ENCODE data around the gene MARS1. TPM values are rescaled to one million over a fixed set of nuclear protein-coding genes. Genes with fewer than 3 reads are reported as not detected.

The MARS1 gene
- polyA plus RNA-seq, 1 donor = 81.9 TPM

DNA sequence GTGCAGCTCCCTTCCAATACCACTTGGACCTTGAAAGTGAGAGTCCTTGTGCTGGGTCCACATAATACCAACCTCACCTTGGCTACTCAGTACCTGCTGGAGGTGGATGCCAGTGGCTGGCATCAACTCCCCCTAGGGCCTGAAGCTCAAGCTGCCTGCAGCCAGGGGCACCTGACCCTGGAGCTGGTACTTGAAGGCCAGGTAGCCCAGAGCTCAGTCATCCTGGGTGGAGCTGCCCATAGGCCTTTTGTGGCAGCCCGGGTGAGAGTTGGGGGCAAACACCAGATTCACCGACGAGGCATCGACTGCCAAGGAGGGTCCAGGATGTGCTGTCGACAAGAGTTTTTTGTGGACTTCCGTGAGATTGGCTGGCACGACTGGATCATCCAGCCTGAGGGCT, 38.5 kb upstream of the MARS1 start:
- Histone ChIP-seq H3K27me3 (ENCODE audit: control insufficient read depth, insufficient read depth, low read length) (no peaks in the 10 kb centered on the region), H3K36me3 (ENCODE audit: control insufficient read depth, insufficient read depth, low read length) (no peaks in the 10 kb centered on the region), H3K9me3 (ENCODE audit: control insufficient read depth, low read depth, low read length) (no peaks in the 10 kb centered on the region), H3K4me1 (ENCODE audit: control insufficient read depth, insufficient read depth, low read length) (peaks cover 32% of the 10 kb centered on the region), H3K4me3 (ENCODE audit: low read length) (no peak overlapping the region), H3K27ac (ENCODE audit: low read length) (no peak overlapping the region)
- no peak for DNase-seq
- WGBS (ENCODE audit: insufficient coverage, low lambda C conversion rate) = no CpG with 5 or more reads among the region's 7 CpGs

DNA sequence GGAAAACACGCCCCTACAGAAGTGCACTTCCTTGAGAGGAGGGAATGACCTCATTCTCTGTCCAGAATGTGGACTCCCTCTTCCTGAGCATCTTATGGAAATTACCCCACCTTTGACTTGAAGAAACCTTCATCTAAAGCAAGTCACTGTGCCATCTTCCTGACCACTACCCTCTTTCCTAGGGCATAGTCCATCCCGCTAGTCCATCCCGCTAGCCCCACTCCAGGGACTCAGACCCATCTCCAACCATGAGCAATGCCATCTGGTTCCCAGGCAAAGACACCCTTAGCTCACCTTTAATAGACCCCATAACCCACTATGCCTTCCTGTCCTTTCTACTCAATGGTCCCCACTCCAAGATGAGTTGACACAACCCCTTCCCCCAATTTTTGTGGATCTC, 37.8 kb upstream of the MARS1 start:
- WGBS (ENCODE audit: insufficient coverage, low lambda C conversion rate) = no CpG with 5 or more reads among the region's 3 CpGs
- H3K27ac ChIP-seq (ENCODE audit: low read length) = peak overlapping the region; percentile 63

DNA sequence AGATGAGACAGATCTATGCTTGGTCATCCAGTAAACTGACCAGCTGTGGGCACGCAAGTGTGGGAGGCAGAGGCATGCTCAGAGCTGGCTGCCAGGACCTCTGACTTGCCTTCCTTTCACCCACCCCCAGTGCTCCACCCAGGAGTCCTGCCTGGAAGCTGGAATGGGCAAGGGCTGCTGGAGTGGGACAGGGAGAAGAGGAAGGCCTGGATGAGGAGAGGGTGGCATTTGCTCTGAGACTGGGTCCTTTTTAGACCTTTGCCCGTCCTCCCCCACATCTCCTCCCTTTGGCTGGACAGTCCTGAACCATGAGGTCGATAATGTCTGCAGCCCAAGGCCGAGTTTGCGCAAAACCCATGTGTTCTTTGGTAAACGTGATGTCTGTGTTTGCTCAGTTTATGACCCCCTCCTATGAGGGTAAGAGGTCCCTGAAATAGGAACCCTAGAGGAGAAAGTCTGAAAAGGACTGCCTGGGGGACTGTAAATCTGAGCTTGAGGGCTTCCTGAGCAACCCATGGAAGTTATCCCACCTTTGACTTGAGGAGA, 36.6 kb upstream of the MARS1 start:
- no CpG with 5 or more reads among the region's 6 CpGs for WGBS (ENCODE audit: insufficient coverage, low lambda C conversion rate)
- peaks cover 49% of the 10 kb centered on the region for H3K4me1 ChIP-seq (ENCODE audit: control insufficient read depth, insufficient read depth, low read length)

More for the DNA sequence above, 37.8 kb upstream of the MARS1 start:
- Histone ChIP-seq H3K4me1 (ENCODE audit: control insufficient read depth, insufficient read depth, low read length) (peaks cover 38% of the 10 kb centered on the region), H3K36me3 (ENCODE audit: control insufficient read depth, insufficient read depth, low read length) (no peaks in the 10 kb centered on the region), H3K27me3 (ENCODE audit: control insufficient read depth, insufficient read depth, low read length) (no peaks in the 10 kb centered on the region), H3K9me3 (ENCODE audit: control insufficient read depth, low read depth, low read length) (no peaks in the 10 kb centered on the region), H3K4me3 (ENCODE audit: low read length) (no peak overlapping the region)
- peak in 1 of 2 donors; percentile 5 for DNase-seq

DNA sequence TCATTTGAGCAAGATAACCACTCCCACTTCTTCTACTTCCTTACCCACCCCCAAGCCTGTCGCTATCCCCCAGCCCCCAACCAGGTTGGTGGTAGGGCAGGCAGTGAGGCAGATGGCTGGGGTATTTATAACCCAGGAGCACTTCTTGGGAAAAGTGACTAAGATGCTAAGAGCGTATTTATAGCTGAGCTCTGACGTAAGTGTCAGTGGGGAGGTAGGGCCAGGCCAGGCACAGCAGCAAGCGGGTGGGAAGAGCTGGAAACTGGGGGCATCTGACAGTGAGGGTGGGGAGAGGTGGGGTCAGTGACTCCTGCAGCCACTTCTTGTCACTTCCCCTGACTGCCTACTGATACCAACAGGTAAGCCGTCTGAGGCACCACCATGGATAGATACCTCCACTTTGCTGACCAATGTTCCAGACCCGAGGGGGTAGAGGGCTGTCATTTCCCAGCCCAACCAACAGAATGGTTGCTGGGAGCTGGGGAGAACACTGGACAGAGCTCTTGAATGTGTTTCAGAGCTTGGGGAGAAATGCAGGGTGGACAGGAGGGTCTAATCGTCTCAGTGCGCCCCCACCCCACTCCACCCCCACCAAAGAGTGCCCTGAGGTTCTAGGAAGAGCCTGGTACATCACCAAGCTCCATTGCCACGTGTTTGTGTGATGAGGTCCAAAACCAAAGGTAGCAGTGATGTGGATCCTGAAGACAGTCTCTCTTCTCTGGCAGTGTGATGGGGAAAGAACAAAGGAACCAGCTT, 35.5 kb upstream of the MARS1 start:
- Histone ChIP-seq H3K4me1 (ENCODE audit: control insufficient read depth, insufficient read depth, low read length) (peaks cover 49% of the 10 kb centered on the region), H3K27ac (ENCODE audit: low read length) (peak overlapping the region; percentile 84), H3K27me3 (ENCODE audit: control insufficient read depth, insufficient read depth, low read length) (no peaks in the 10 kb centered on the region), H3K4me3 (ENCODE audit: low read length) (no peak overlapping the region), H3K9me3 (ENCODE audit: control insufficient read depth, low read depth, low read length) (no peaks in the 10 kb centered on the region), H3K36me3 (ENCODE audit: control insufficient read depth, insufficient read depth, low read length) (no peaks in the 10 kb centered on the region)
- WGBS (ENCODE audit: insufficient coverage, low lambda C conversion rate) = no CpG with 5 or more reads among the region's 9 CpGs
- DNase-seq = peak; percentile 86 to 89

More for the DNA sequence above, 36.6 kb upstream of the MARS1 start:
- Histone ChIP-seq H3K4me3 (ENCODE audit: low read length) (no peak overlapping the region), H3K36me3 (ENCODE audit: control insufficient read depth, insufficient read depth, low read length) (no peaks in the 10 kb centered on the region), H3K9me3 (ENCODE audit: control insufficient read depth, low read depth, low read length) (no peaks in the 10 kb centered on the region), H3K27me3 (ENCODE audit: control insufficient read depth, insufficient read depth, low read length) (no peaks in the 10 kb centered on the region), H3K27ac (ENCODE audit: low read length) (peak overlapping the region; percentile 63)
- peak; percentile 58 to 84 for DNase-seq

DNA sequence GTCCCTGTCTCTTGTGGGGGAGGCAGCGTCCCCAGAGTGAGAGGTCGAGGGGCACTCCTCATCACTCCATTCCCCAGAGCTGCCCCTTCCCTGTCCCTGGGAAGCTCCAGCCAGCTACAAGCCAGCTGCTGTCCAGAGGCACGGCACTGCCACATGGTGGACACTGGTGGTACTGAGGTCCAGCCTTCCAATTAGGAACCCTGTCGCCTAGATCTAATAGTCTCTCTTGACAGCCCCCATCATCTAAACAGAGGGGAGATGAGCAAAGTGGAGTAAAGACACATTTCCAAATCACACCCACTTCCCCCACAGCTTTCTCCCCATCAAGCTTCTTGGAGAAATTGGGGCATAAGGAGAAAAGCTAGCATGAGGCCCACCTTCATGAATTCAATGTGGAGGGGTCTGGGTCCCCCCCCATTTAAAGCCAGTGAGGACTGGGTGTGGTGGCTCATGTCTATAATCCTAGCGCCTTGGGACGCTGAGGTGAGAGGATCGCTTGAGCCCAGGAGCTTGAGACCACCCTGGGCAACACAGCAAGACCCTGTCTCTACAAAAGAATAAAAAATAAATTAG, 34.8 kb upstream of the MARS1 start:
- Histone ChIP-seq H3K36me3 (ENCODE audit: control insufficient read depth, insufficient read depth, low read length) (no peaks in the 10 kb centered on the region), H3K27me3 (ENCODE audit: control insufficient read depth, insufficient read depth, low read length) (no peaks in the 10 kb centered on the region), H3K4me1 (ENCODE audit: control insufficient read depth, insufficient read depth, low read length) (peaks cover 49% of the 10 kb centered on the region), H3K9me3 (ENCODE audit: control insufficient read depth, low read depth, low read length) (no peaks in the 10 kb centered on the region), H3K4me3 (ENCODE audit: low read length) (no peak overlapping the region), H3K27ac (ENCODE audit: low read length) (peak overlapping the region; percentile 84)
- DNase-seq = peak; percentile 65 to 73
- WGBS (ENCODE audit: insufficient coverage, low lambda C conversion rate) = no CpG with 5 or more reads among the region's 7 CpGs

DNA sequence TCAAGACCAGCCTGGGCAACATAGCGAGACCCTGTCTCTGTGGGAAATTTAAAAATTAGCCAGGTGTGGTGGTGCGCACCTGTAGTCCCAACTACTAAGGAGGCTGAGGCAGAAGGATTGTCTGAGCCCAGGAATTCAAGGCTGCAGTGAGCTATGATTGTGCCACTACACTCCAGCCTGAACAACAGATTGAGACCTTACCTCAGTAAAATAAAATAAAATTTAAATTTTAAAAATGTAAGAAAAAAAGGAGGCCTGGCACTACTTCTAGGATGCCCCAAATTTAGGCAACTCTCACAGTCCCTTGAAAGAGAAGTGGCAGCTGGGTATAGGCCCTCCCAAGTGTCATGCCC, 33.7 kb upstream of the MARS1 start:
- Histone ChIP-seq H3K4me3 (ENCODE audit: low read length) (no peak overlapping the region), H3K27ac (ENCODE audit: low read length) (peak overlapping the region; percentile 25), H3K36me3 (ENCODE audit: control insufficient read depth, insufficient read depth, low read length) (no peaks in the 10 kb centered on the region), H3K9me3 (ENCODE audit: control insufficient read depth, low read depth, low read length) (no peaks in the 10 kb centered on the region), H3K27me3 (ENCODE audit: control insufficient read depth, insufficient read depth, low read length) (no peaks in the 10 kb centered on the region), H3K4me1 (ENCODE audit: control insufficient read depth, insufficient read depth, low read length) (peaks cover 54% of the 10 kb centered on the region)
- WGBS (ENCODE audit: insufficient coverage, low lambda C conversion rate) = no CpG with 5 or more reads among the region's 2 CpGs
- DNase-seq = no peak

DNA sequence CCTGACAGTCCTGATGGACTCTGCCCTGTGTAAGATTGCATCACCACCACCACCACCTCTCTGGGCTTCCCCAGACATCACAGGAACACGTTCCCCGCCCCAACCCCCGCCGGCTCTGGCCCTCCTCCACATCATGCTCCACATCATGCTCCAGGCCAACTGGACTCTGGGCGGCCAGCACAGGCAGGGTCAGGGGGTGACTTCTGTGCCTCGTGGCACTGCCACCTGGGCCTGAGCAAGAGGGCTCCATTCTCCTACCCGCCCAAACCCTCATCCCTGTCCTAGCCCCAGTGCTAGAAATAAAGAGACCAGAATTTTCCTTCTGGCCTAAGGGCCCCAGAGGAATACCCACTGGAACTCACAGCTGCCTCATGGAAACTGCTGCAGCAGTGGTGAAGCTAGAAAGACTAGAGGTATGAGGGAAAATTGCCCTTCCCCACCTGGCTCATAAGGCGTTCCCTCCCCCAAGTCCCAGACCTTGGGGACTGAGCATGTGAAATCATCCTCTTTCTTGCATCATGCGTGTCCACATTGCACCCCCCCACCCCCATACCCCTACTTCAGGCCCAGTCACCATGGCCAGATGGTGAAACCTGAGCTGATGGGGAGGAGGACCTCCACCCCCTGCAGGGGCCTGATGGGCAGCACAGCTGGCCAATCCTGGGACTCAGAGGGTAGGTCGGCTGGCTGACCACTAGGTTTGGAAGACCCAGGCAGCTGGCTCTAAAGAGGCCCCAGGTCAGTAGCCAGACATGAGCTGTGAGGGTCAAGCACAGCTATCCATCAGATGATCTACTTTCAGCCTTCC, 33.1 kb upstream of the MARS1 start, which contains the start of gene INHBE:
INHBE (plus strand) TSS at position 742 of the 808 bp plus-strand sequence. CDS start 230 bp downstream, outside the sequence.
- Histone ChIP-seq H3K27me3 (ENCODE audit: control insufficient read depth, insufficient read depth, low read length) (no peaks in the 10 kb centered on the region), H3K4me1 (ENCODE audit: control insufficient read depth, insufficient read depth, low read length) (peaks cover 54% of the 10 kb centered on the region), H3K4me3 (ENCODE audit: low read length) (no peak within 1 kb of the TSS), H3K36me3 (ENCODE audit: control insufficient read depth, insufficient read depth, low read length) (no peaks in the 10 kb centered on the region), H3K9me3 (ENCODE audit: control insufficient read depth, low read depth, low read length) (no peaks in the 10 kb centered on the region), H3K27ac (ENCODE audit: low read length) (peak within 1 kb of the TSS; percentile 71)
- DNase-seq = peak; percentile 91 to 93
- 12% methylated on average over 4 of the region's 10 CpGs for WGBS (ENCODE audit: insufficient coverage, low lambda C conversion rate)

DNA sequence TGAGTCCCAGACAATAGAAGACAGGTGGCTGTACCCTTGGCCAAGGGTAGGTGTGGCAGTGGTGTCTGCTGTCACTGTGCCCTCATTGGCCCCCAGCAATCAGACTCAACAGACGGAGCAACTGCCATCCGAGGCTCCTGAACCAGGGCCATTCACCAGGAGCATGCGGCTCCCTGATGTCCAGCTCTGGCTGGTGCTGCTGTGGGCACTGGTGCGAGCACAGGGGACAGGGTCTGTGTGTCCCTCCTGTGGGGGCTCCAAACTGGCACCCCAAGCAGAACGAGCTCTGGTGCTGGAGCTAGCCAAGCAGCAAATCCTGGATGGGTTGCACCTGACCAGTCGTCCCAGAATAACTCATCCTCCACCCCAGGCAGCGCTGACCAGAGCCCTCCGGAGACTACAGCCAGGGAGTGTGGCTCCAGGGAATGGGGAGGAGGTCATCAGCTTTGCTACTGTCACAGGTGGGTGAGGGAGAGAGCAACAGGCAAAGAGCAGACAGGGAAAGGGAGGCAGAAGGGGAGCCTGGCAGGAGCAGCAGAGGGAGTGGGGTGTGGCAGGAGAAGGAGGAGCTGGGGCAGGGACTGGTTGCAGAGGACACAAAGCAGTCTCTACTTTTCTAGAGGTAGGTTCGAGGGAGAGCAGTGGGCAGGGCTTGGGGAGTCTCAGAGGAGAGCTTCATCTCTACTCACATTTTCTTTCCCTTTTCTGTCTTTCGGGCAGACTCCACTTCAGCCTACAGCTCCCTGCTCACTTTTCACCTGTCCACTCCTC, 32.3 kb upstream of the MARS1 start:
- Histone ChIP-seq H3K27me3 (ENCODE audit: control insufficient read depth, insufficient read depth, low read length) (peaks cover 4% of the 10 kb centered on the region), H3K4me3 (ENCODE audit: low read length) (no peak overlapping the region), H3K27ac (ENCODE audit: low read length) (peak overlapping the region; percentile 71), H3K36me3 (ENCODE audit: control insufficient read depth, insufficient read depth, low read length) (no peaks in the 10 kb centered on the region), H3K4me1 (ENCODE audit: control insufficient read depth, insufficient read depth, low read length) (peaks cover 53% of the 10 kb centered on the region), H3K9me3 (ENCODE audit: control insufficient read depth, low read depth, low read length) (no peaks in the 10 kb centered on the region)
- DNase-seq = peak in 1 of 2 donors; percentile 35
- 40% methylated on average over 1 of the region's 10 CpGs for WGBS (ENCODE audit: insufficient coverage, low lambda C conversion rate)

DNA sequence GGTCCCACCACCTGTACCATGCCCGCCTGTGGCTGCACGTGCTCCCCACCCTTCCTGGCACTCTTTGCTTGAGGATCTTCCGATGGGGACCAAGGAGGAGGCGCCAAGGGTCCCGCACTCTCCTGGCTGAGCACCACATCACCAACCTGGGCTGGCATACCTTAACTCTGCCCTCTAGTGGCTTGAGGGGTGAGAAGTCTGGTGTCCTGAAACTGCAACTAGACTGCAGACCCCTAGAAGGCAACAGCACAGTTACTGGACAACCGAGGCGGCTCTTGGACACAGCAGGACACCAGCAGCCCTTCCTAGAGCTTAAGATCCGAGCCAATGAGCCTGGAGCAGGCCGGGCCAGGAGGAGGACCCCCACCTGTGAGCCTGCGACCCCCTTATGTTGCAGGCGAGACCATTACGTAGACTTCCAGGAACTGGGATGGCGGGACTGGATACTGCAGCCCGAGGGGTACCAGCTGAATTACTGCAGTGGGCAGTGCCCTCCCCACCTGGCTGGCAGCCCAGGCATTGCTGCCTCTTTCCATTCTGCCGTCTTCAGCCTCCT, 31.6 kb upstream of the MARS1 start:
- Histone ChIP-seq H3K4me1 (ENCODE audit: control insufficient read depth, insufficient read depth, low read length) (peaks cover 53% of the 10 kb centered on the region), H3K27ac (ENCODE audit: low read length) (no peak overlapping the region), H3K36me3 (ENCODE audit: control insufficient read depth, insufficient read depth, low read length) (no peaks in the 10 kb centered on the region), H3K27me3 (ENCODE audit: control insufficient read depth, insufficient read depth, low read length) (peaks cover 10% of the 10 kb centered on the region), H3K4me3 (ENCODE audit: low read length) (no peak overlapping the region), H3K9me3 (ENCODE audit: control insufficient read depth, low read depth, low read length) (no peaks in the 10 kb centered on the region)
- peak in 1 of 2 donors; percentile 58 for DNase-seq
- WGBS (ENCODE audit: insufficient coverage, low lambda C conversion rate) = no CpG with 5 or more reads among the region's 15 CpGs

All from large intestine (tissue), 3 donors.